ENCODE data around the gene CYFIP1. TPM values are rescaled to one million over a fixed set of nuclear protein-coding genes. Genes with fewer than 3 reads are reported as not detected.

CYFIP1 gene
- total and polyA plus RNA-seq, 7 donors = 9.1 to 43.0 (median 23.3) TPM

- H3K9me3 ChIP-seq = no peaks in the 10 kb centered on the region
- no peaks in the 10 kb centered on the region for H3K27me3 ChIP-seq (ENCODE audit: insufficient read depth in 3 of 3, low read length in 2 of 3)
- H3K36me3 ChIP-seq (ENCODE audit: insufficient read depth in 1 of 2, low read depth in 1 of 2) = peaks cover 0 to 20% of the 10 kb centered on the region in 2 donors
- TF ChIP-seq, protein P1, sequence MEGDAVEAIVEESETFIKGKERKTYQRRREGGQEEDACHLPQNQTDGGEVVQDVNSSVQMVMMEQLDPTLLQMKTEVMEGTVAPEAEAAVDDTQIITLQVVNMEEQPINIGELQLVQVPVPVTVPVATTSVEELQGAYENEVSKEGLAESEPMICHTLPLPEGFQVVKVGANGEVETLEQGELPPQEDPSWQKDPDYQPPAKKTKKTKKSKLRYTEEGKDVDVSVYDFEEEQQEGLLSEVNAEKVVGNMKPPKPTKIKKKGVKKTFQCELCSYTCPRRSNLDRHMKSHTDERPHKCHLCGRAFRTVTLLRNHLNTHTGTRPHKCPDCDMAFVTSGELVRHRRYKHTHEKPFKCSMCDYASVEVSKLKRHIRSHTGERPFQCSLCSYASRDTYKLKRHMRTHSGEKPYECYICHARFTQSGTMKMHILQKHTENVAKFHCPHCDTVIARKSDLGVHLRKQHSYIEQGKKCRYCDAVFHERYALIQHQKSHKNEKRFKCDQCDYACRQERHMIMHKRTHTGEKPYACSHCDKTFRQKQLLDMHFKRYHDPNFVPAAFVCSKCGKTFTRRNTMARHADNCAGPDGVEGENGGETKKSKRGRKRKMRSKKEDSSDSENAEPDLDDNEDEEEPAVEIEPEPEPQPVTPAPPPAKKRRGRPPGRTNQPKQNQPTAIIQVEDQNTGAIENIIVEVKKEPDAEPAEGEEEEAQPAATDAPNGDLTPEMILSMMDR (IDR thresholded peaks at IDR 0.05) = no peak
- H3K4me3 ChIP-seq = peak overlapping the region; percentile 26
- DNase-seq (peak; percentile 73 to 82), ATAC-seq (peak in 3 of 4 donors; percentile 57 to 72 (median 67))
- 33 to 39% (median 34%) methylated on average over 20 to 21 of the region's 21 CpGs for WGBS, 3 donors
- intact Hi-C loops (cut with DNase I) = no loop called here
- peak overlapping the region; percentile 36 for H3K27ac ChIP-seq
- H3K4me1 ChIP-seq = peaks cover 11% of the 10 kb centered on the region
These were observed 31.1 kb downstream of the CYFIP1 start for GRCh38 chr15:22949074-22949547.

GRCh38 chr15:22948056-22948455 is 32.1 kb downstream of the CYFIP1 start:
- intact Hi-C loops (cut with DNase I) = no loop called here
- peaks cover 8% of the 10 kb centered on the region for H3K4me1 ChIP-seq
- ATAC-seq (no peak), DNase-seq (no peak)
- no peak overlapping the region for H3K4me3 ChIP-seq
- H3K27me3 ChIP-seq (ENCODE audit: insufficient read depth in 3 of 3, low read length in 2 of 3) = no peaks in the 10 kb centered on the region
- no peaks in the 10 kb centered on the region for H3K9me3 ChIP-seq
- TF ChIP-seq, protein P1 (IDR thresholded peaks at IDR 0.05) = no peak
- H3K36me3 ChIP-seq (ENCODE audit: insufficient read depth in 1 of 2, low read depth in 1 of 2) = peaks cover 0 to 31% of the 10 kb centered on the region in 2 donors
- no peak overlapping the region for H3K27ac ChIP-seq
- WGBS, 3 donors = 60 to 69% (median 63%) methylated on average over 4 of the region's 4 CpGs

DNA sequence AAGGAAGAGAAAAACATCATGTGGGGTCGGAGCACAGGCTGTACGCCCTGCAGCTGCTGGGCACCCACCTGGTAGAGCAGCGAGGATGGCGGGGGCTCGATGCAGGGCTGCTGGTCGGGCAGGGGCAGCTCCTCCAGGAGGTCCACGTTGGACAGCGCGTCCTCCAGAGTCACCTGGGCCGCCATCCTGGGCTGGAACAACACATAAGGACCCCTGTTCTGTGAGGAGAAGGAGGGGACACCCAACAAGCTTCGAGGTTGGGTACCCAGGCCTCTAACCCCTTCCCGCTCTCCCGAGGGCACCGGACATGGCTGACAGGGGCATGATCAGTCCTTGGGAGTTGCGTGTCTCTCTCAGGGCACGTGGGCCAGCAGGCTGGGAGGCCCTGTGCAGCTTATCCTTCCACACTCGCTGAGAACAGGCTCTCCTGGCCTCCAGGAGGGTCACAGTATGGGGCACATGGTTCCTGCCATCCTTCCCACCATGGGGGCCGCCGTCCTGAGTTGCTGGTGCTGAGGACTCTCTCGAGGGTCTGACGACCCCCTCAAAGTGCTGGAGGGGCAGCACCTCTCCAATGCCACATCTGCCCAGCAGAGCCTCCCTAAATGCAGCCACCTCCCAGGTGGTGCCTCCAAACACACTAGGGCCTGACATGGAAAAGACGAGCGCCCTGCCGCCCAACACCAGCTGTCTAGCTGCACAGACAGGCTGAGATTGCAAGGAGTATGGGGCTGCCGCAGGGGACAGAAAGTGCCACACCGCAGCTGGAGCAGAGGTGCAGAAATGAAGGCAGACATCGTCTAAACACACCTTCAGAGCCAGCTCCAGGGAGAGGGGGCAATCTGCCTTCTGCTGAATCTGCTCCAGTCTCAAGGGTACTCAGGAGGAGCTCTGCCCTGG is 32.8 kb downstream of the CYFIP1 start:
- intact Hi-C loops (cut with DNase I) = no loop called here
- ATAC-seq = no peak
- WGBS, 3 donors = 86 to 89% (median 88%) methylated on average over 27 of the region's 27 CpGs
- H3K4me1 ChIP-seq = peaks cover 3% of the 10 kb centered on the region
- no peaks in the 10 kb centered on the region for H3K27me3 ChIP-seq (ENCODE audit: insufficient read depth in 3 of 3, low read length in 2 of 3)
- DNase-seq = no peak
- no peaks in the 10 kb centered on the region for H3K9me3 ChIP-seq
- H3K4me3 ChIP-seq = no peak overlapping the region
- TF ChIP-seq, protein P1 (IDR thresholded peaks at IDR 0.05) = no peak
- no peak overlapping the region for H3K27ac ChIP-seq
- H3K36me3 ChIP-seq (ENCODE audit: insufficient read depth in 1 of 2, low read depth in 1 of 2) = peaks cover 0 to 38% of the 10 kb centered on the region in 2 donors

DNA sequence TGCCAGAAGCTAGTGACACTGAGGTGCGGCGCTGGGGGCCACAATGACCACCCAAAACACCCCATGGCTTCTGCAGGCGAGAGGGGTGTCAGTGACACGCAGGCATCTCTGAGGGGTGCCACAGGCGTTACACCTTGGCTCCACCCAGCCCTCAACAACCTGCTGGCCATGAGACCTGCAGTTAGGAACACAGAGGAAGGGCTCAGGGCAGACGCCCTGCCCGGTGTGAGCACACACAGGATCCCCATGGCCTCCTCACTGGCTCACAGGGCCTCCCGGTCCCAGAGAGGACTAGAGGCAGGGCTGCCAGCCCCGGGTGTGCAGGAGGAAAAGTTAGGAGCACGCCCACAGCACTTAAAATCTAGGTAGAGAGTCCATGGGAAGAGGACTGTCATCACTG is 35.1 kb downstream of the CYFIP1 start:
- intact Hi-C loops (cut with DNase I) = no loop called here
- TF ChIP-seq, protein P1 (IDR thresholded peaks at IDR 0.05) = no peak
- Histone ChIP-seq H3K27me3 (ENCODE audit: insufficient read depth in 3 of 3, low read length in 2 of 3) (no peaks in the 10 kb centered on the region), H3K4me3 (no peak overlapping the region), H3K27ac (no peak overlapping the region), H3K36me3 (ENCODE audit: insufficient read depth in 1 of 2, low read depth in 1 of 2) (peaks cover 0 to 54% of the 10 kb centered on the region in 2 donors), H3K9me3 (no peaks in the 10 kb centered on the region), H3K4me1 (peaks cover 3% of the 10 kb centered on the region)
- WGBS, 3 donors = 87 to 92% (median 87%) methylated on average over 10 of the region's 10 CpGs
- DNase-seq = no peak
- ATAC-seq = no peak
